Measurements from ENCODE around the gene GPR34. TPM values are rescaled to one million over a fixed set of nuclear protein-coding genes. Genes with fewer than 3 reads are reported as not detected.
A peak's percentile ranks its signal among the peaks of the same experiment; 100 is the strongest.
"Not testable (repeated sequence)": the region's sequence is repeated elsewhere in the genome, so short reads cannot be mapped to it uniquely, and the experiment has no call there.

The GPR34 gene
- total and polyA plus RNA-seq, 8 donors, result 3.4 to 20.6 (median 7.2) TPM

DNA sequence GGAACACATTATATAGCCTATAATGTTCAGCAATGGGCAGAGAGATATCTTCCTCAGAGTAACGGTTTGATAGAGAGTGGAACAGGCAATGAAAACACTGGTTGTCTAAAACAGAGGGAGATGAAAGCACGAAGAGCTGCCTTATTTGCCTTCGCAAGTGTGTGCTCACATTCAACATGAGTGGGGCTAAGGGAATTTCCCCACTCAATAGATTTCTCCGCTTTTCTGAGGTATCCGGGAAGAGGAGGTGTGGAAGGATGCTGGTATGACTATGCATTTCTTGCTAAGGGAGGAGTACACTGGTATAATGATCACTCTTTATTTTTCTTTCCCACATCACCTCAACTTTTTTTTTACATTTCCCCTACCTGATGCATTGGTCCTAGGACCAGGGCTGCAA, 27.4 kb downstream of the GPR34 start:
- no peak overlapping the region for H3K27ac ChIP-seq
- H3K4me1 ChIP-seq, result peaks cover 0 to 9% of the 10 kb centered on the region in 2 donors
- no peaks in the 10 kb centered on the region for H3K27me3 ChIP-seq
- H3K36me3 ChIP-seq, result peaks cover 0 to 2% of the 10 kb centered on the region in 2 donors
- ATAC-seq (no peak), DNase-seq (no peak)
- H3K9me3 ChIP-seq, result peaks cover 0 to 7% of the 10 kb centered on the region in 2 donors
- intact Hi-C loops (cut with DNase I), result no loop called here
- TF ChIP-seq, protein P1, sequence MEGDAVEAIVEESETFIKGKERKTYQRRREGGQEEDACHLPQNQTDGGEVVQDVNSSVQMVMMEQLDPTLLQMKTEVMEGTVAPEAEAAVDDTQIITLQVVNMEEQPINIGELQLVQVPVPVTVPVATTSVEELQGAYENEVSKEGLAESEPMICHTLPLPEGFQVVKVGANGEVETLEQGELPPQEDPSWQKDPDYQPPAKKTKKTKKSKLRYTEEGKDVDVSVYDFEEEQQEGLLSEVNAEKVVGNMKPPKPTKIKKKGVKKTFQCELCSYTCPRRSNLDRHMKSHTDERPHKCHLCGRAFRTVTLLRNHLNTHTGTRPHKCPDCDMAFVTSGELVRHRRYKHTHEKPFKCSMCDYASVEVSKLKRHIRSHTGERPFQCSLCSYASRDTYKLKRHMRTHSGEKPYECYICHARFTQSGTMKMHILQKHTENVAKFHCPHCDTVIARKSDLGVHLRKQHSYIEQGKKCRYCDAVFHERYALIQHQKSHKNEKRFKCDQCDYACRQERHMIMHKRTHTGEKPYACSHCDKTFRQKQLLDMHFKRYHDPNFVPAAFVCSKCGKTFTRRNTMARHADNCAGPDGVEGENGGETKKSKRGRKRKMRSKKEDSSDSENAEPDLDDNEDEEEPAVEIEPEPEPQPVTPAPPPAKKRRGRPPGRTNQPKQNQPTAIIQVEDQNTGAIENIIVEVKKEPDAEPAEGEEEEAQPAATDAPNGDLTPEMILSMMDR (IDR thresholded peaks at IDR 0.05), result no peak
- no peak overlapping the region for H3K4me3 ChIP-seq

DNA sequence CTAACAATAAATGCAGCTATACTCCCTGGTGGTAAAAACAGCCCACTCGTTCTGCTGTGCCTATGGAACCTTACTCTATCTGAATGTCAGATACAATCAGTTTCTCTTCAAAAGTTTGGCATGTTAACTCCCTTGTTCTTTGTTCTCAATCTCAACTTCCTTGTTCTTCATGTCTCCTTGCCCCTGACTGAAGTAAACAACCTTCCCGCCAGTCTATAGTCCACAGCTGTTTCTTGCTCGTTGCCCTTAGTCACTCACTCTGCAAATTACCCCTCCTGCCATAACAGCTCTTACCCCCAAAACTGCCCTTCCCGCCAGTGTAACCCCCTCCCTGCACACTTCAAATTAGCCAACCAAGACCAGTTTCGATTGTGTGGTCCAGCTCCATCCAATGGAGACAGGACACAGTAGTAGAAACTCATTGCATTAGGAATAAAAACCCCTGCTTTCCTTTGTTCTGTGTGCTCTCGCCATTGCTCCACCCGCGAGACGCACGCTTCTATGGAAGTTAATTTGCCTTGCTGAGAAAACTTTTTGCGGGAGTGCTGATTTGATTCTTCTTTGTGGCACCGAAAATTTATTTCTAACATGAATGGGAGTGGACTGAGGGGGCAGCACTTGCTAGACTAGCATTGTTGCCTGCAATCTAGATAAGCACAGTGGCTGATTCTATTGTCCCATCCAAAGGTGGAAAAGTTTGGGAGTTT, 28.1 kb downstream of the GPR34 start:
- Histone ChIP-seq H3K27me3 (no peaks in the 10 kb centered on the region), H3K9me3 (peaks cover 0 to 7% of the 10 kb centered on the region in 2 donors), H3K36me3 (peaks cover 0 to 2% of the 10 kb centered on the region in 2 donors), H3K27ac (no peak overlapping the region), H3K4me3 (no peak overlapping the region), H3K4me1 (peaks cover 0 to 9% of the 10 kb centered on the region in 2 donors)
- intact Hi-C loops (cut with DNase I), result no loop called here
- DNase-seq (no peak), ATAC-seq (no peak)
- TF ChIP-seq, protein P1 (IDR thresholded peaks at IDR 0.05), result no peak

DNA sequence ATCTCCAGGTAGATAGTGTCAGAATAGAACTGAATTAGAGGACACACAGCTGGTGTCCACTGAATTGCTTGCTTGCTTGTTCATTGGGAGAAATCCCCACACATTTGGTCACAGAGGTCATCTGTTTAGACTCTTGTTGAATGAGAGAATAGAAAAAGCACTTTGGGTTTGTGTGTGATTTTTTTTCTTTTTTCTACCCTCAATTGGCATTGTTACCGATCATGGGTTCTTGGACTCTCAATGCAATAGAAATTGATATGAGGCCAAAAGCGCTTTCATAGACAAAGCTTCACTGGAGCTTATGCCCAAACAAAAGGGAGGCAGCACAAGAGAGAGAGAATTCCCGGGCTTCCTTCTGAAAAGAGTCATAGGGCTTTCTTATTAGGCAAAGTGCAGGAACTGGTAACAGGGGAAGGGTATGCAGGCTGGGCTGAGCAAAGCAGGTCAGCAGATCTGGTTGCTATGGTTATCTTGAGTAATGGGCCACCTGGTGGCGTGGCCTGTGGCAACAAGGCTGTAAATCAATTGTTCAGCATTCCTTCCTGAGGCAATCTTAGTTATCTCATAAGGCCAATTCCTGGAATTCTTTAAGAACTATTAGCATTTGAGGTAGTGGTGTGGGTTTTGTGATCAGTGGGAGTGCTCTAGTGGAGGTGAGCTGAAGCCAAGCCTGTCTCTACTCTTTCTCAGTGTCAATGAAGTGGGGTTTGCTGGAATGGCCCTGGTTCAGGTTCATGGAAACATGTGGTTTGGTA, 29.9 kb downstream of the GPR34 start:
- Histone ChIP-seq H3K27me3 (no peaks in the 10 kb centered on the region), H3K27ac (peak overlapping the region in 1 of 2 donors; percentile 57), H3K4me3 (no peak overlapping the region), H3K36me3 (peaks cover 0 to 2% of the 10 kb centered on the region in 2 donors), H3K9me3 (peaks cover 0 to 7% of the 10 kb centered on the region in 2 donors), H3K4me1 (peaks cover 0 to 15% of the 10 kb centered on the region in 2 donors)
- ATAC-seq, result no peak
- no peak for DNase-seq
- intact Hi-C loops (cut with DNase I), result no loop called here
- TF ChIP-seq, protein P1 (IDR thresholded peaks at IDR 0.05), result no peak

DNA sequence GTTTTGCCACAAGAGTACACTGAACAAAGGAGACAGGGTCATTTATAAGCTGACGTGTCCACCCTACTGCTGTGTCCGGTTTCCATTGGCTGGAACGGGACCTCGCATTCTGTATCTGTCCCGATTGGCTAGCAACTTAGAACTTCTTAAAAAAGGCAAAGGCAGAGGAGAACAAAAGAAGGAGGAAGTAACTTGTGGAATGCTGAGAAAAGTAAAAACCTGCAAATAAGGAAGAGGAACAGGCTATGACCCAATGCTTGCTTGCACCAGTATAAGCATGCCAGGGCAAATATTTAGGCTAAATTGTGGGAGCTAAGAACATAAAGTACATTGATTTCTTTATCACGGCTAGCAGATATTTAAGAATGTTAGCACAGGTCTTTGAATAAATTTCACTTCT, 30.8 kb downstream of the GPR34 start:
- H3K27ac ChIP-seq, result peak overlapping the region in 1 of 2 donors; percentile 57
- ATAC-seq; intact Hi-C loops (cut with DNase I): not testable (repeated sequence)

DNA sequence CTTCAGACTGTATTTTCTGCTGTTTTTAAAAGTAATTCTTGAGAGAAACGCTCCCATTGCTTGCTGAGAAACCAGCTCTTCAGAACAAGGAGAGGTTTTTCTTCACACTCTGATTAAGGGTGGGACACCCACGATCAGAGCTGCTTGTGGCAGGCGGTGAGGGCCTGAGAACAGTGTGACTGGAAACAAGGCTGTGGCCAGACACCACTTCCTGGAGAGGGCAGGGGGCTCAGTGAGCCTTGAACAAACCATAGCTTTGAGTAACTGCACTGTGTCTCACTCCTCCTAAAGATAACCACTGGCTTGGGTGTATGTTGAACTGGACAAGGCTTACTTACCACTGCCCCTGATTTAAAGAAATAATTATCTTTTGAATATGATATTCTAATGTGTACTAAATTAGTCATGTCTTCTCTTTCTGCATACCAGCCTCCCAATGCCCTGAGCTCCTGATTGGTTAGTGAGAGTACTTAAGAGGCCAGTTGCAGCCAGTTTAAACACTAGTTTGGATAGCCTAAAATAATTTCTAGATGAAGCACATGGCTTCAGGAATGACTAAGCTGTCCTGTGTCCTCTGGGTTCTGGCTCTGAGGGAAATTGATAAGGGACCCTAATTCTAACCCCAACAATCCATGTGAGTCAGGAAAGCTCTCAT, 31.5 kb downstream of the GPR34 start:
- Histone ChIP-seq H3K27ac (peak overlapping the region in 1 of 2 donors; percentile 57), H3K36me3 (peaks cover 0 to 2% of the 10 kb centered on the region in 2 donors), H3K9me3 (peaks cover 0 to 7% of the 10 kb centered on the region in 2 donors), H3K27me3 (no peaks in the 10 kb centered on the region), H3K4me3 (no peak overlapping the region), H3K4me1 (peaks cover 0 to 17% of the 10 kb centered on the region in 2 donors)
- TF ChIP-seq, protein P1 (IDR thresholded peaks at IDR 0.05), result no peak
- DNase-seq (no peak), ATAC-seq (peak; percentile 41)
- intact Hi-C loops (cut with DNase I), result no loop called here

More for the DNA sequence above, 30.8 kb downstream of the GPR34 start:
- not testable (repeated sequence) for DNase-seq, H3K9me3 ChIP-seq, H3K36me3 ChIP-seq, H3K27me3 ChIP-seq, H3K4me3 ChIP-seq
- H3K4me1 ChIP-seq, result peaks cover 0 to 17% of the 10 kb centered on the region in 2 donors

Data from left lung (tissue), 10 donors.